ENCODE data around the gene METRN.
"Not testable (repeated sequence)": the region's sequence is repeated elsewhere in the genome, so short reads cannot be mapped to it uniquely, and the experiment has no call there.

The METRN gene

DNA sequence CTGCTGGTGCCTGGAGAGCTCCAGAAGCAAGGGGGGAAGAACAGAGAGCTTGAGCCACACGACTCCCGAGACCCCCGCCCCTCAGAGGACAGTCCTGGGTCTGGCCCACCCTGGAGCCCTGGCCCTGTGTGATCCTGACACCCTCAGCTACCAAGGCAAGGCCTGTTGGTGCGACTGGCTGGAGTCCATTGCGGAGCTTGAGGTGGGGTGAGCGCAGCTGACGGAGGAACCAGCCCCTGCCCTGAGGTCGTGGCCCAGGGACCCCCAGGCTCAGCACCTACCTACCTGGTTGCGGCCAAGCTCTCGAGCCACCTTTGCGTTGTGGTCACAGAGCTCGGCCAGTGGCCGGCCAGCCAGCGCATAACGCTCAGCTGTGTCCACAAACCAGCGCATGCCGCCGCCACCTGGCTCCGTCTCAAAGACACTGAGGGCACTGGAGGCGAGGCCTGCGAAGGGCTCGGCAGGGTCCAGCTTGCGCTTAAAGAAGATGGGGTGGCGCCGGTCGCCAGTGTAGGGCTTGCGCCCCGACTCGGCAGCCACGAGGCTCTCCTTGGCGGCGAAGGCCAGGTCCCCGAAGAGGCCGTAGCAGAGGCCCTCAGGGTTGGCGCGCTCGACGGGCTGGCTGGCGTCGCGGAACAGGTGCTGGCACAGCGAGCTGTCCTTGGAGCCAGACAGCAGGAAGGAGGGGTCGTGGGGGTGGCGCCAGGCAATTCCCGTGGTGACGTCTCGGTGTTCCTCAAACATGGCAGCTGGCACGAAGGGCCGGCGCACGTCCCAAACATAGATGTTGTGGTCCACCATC lies 28.3 kb upstream of the METRN start:
- no peak for TF ChIP-seq JUND (IDR thresholded peaks at IDR 0.05; ENCODE audit: low read depth)
- in situ Hi-C loops (cut with HindIII; ENCODE audit: low pct_unique_long_range_greater_than_20kb, low sequenced_read_pairs) = no loop called here
- DNase-seq (ENCODE audit: low read depth in 1 of 2, low spot score in 1 of 2) = no peak

DNA sequence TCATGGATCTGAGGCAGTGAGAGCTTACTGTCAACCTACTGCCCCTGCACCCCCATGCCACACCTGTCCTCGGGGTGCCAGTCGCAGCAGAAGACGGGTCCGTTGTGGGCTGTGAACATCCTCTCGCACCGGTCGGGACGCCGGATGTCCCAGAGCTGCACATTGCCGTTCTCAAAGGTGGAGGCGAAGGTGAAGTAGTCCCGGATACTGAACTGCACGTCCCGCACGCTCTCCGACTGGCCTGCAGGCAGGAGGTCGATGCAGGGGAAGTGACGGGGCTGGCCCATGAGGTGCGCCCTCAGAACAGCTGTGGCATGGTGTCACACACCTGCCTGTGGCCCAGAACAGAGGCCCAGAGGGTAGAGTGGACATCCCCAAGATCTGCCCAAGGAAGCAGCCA lies 27.4 kb upstream of the METRN start:
- DNase-seq (ENCODE audit: low read depth in 1 of 2, low spot score in 1 of 2) = no peak
- in situ Hi-C loops (cut with HindIII; ENCODE audit: low pct_unique_long_range_greater_than_20kb, low sequenced_read_pairs) = no loop called here
- TF ChIP-seq JUND (IDR thresholded peaks at IDR 0.05; ENCODE audit: low read depth) = no peak

DNA sequence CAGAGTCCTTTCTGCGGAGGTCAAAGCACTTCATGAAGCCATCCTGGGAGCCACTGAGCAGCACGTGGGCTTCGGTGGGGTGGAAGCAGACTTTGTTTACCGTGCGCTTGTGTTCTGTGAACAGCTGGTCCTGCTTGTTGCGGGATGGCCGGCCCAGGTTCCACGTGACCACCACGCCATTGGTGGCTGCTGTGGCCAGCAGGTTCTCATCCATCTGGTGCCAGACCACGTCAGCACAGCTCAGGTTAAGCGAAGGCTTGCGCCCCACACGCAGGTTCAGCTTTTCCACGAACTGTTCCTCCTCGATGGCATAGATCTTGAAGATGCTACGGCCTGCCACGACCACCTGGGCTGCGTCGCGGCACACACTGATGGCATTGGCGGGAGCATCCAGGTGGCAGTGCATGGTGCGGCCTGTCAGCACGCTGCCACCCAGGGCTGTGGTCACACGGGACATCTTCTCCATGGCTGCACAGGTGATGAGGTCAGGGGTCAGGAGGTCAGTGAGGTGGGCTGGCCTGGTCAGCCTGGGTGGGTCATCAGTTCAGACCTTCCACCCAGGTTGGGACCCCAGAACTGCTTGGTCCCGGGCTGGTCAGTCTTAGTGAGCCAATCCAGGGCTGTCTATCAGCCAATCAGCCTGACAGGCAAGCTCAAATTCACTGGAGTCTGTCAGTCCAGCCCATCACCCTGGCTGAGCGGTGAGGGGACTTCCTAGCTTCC lies 25.6 kb upstream of the METRN start:
- in situ Hi-C loops (cut with HindIII; ENCODE audit: low pct_unique_long_range_greater_than_20kb, low sequenced_read_pairs) = no loop called here

DNA sequence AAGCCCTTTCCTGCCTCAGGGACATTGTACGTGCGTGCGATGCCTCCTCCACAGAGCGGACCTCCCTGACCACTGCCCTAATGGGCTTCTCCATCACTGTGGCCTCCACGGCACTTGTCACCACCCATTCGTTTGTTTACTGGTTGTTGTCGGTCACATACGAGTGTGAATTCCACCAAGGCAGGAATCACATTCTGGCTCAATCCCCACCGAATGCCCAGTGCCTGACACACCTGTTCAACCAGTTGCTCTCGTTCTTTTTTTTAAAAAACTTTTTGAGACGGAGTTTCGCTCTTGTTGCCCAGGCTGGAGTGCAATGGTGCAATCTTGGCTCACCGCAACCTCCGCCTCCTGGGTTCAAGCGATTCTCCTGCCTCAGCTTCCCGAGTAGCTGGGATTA lies 23.7 kb upstream of the METRN start:
- DNase-seq (ENCODE audit: low read depth in 1 of 2, low spot score in 1 of 2) = peak in 1 of 2 experiments; percentile 58
- in situ Hi-C loops (cut with HindIII; ENCODE audit: low pct_unique_long_range_greater_than_20kb, low sequenced_read_pairs) = not testable (repeated sequence)

More for the DNA sequence above, 25.6 kb upstream of the METRN start:
- no peak for TF ChIP-seq JUND (IDR thresholded peaks at IDR 0.05; ENCODE audit: low read depth)
- DNase-seq (ENCODE audit: low read depth in 1 of 2, low spot score in 1 of 2) = no peak

DNA sequence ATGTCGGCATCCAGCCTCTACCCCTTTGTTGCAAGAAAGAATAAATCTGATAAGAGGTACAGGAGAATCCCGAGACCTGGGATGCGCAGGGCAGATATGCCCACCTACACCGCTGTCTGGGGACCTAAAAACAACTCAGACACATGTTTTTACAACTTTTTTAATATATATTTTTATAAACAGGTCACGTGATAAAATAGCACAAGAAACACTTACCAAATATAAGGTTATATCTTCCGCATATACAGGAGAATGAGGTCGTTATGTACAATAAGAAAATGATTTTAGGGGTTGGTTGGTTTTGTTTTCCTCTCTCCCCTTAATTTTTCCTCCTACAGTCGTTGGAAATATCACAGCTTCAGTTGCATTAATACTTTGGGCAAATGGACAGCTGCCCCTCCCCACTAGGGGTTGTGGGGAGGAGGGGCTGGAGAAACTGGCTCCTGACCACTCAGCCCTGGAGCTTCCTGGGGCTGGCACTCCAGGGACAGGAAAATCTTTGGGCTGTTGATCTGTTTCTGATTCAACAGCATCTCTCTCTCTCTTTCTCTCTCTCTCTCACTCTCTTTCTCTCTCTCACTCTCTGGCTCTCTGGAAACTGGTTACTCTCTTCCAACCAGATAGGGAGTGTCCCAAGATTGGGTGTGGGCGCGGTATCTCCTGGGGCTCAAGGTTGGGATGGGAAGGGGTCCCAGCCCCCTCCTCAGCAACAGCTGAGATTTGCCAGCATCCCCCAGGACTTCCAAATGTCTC lies 22.4 kb upstream of the METRN start:
- in situ Hi-C loops (cut with HindIII; ENCODE audit: low pct_unique_long_range_greater_than_20kb, low sequenced_read_pairs) = no loop called here
- DNase-seq (ENCODE audit: low read depth in 1 of 2, low spot score in 1 of 2) = no peak
- no peak for TF ChIP-seq JUND (IDR thresholded peaks at IDR 0.05; ENCODE audit: low read depth)

DNA sequence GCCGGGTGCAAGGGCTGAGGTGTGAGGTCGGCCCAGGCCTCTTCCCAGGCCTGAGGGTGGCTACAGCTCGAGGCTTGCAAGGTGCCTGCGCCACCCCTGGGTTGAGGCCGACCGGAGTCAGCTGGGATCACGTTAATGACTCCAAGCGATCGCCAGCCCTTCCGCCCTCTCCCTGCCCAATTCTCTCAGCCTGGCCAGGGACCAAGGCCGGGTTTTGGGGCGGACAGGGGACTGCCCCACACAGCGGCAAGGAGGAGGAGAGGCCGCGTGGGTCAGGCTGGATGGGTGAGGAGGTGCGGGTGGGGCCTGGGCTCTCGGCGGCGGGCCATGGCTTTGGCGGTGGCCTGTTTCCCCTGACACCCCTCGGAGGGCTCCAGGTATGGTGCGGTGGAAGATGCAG lies 21.6 kb upstream of the METRN start:
- in situ Hi-C loops (cut with HindIII; ENCODE audit: low pct_unique_long_range_greater_than_20kb, low sequenced_read_pairs) = no loop called here
- no peak for DNase-seq (ENCODE audit: low read depth in 1 of 2, low spot score in 1 of 2)
- no peak for TF ChIP-seq JUND (IDR thresholded peaks at IDR 0.05; ENCODE audit: low read depth)

DNA sequence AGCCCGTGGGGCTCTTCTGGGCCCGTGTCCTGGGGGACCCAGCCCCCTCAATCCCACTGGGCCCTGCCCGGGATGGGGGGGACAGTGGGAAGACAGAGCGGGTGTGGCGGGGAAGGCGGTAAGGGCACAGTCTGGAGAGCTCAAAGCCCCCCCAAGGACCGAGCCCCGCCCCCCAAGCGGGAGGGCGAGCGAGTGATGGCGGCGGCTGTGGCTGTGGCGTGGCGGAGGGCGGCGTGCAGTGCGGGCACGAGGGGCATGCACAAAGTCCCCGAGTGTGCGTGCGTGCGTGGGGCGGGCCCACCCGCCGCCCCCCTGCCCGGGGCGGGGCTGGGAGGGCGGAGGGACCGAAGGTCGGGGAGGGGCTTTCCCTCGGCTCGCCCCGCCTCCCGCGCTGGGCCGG lies 21.2 kb upstream of the METRN start:
- DNase-seq (ENCODE audit: low read depth in 1 of 2, low spot score in 1 of 2) = no peak
- in situ Hi-C loops (cut with HindIII; ENCODE audit: low pct_unique_long_range_greater_than_20kb, low sequenced_read_pairs) = no loop called here
- no peak for TF ChIP-seq JUND (IDR thresholded peaks at IDR 0.05; ENCODE audit: low read depth)

DNA sequence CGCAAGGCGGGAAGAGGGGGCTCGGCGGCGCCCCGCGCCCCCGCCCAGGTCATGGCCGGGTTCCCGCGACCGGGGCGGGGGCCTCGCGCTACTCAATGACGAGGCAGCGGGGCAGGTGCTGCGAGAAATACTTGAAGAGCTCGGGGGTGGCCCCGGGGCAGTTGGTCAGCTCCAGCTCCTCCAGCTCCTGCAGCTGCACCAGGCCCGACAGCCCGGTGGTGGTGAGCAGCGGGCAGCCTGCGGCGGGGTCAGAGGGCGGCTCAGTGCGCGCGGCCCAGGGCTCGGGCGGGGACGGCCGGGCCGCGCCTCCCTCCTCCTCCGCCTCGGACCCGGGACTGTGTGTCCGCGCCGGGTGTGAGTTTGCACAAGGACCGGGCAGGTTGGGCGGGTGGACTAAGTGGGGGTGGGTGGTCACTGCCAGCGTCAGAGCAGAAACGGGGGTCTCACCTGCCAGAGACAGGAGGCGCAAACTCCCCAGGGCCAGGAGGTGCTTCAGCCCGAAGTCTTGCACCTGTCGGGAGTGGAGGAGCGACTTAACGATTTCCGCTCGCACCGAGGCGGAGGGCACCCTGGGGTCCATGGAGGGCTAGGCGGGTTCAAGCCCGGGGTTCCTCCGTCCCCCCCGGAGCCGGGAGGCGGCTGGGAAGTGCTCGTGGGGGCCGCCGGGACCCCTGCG lies 20.6 kb upstream of the METRN start:
- DNase-seq (ENCODE audit: low read depth in 1 of 2, low spot score in 1 of 2) = no peak

DNA sequence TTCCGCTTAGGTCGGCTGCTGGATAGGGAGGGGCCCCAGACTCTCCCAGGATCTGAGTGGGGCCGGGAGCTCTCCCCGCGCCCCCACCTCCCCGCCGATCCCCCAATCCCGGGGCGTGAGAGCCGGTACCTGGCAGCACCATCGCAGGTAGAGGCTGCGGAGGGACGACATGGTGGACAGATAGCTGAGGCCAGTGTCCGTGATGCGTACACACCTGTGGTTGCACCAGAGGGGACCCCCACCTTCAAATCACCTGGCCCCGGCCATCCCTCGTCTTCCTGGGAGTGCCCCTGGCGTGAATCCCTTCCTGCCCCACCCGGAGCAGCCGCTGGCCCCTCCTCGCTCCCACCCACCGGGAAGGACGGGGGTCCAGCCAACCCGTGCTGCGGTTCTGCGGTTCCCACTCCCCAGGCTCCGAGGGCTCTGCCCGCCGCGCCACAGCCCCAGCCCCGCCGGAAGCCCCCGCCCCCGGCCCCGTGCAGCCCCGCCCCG lies 20.0 kb upstream of the METRN start:
- in situ Hi-C loops (cut with HindIII; ENCODE audit: low pct_unique_long_range_greater_than_20kb, low sequenced_read_pairs) = no loop called here
- TF ChIP-seq JUND (IDR thresholded peaks at IDR 0.05; ENCODE audit: low read depth) = no peak
- no peak for DNase-seq (ENCODE audit: low read depth in 1 of 2, low spot score in 1 of 2)

More for the DNA sequence above, 20.6 kb upstream of the METRN start:
- in situ Hi-C loops (cut with HindIII; ENCODE audit: low pct_unique_long_range_greater_than_20kb, low sequenced_read_pairs) = no loop called here
- TF ChIP-seq JUND (IDR thresholded peaks at IDR 0.05; ENCODE audit: low read depth) = no peak

DNA sequence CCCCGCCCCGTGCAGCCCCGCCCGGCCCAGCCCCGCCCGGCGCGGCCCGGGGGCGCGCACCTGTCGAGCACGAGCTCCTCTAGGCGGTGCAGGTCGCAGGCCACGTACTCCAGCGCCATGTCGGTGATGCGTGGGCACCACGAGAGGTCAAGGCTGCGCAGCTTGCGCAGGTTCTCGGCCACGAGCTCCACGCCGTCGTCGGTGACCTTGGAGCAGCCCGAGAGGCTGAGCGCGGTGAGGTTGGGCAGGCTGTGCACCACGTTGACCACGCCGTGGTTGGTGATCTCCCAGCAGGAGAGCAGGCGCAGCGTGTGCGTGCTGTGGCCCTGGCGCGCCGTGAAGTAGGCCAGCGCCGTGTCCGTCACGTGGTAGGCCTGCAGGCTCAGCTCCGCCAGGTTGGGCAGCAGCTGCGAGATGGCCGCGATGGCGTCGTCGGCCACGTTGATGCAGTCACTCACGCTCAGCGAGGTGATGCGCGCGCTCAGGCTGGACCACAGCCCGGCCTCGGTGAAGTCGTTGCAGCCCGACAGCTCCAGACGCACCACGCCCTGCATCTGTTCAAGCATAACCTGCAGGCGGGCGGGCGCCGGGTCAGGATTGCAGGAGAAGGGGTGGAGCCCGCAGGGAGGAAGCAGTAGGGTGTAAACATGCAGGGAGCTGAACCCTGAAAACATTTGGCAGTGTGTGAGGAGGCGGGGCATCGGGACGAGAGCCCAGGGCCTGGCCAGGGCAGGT lies 19.4 kb upstream of the METRN start:
- DNase-seq (ENCODE audit: low read depth in 1 of 2, low spot score in 1 of 2) = no peak
- in situ Hi-C loops (cut with HindIII; ENCODE audit: low pct_unique_long_range_greater_than_20kb, low sequenced_read_pairs) = no loop called here
- TF ChIP-seq JUND (IDR thresholded peaks at IDR 0.05; ENCODE audit: low read depth) = no peak

DNA sequence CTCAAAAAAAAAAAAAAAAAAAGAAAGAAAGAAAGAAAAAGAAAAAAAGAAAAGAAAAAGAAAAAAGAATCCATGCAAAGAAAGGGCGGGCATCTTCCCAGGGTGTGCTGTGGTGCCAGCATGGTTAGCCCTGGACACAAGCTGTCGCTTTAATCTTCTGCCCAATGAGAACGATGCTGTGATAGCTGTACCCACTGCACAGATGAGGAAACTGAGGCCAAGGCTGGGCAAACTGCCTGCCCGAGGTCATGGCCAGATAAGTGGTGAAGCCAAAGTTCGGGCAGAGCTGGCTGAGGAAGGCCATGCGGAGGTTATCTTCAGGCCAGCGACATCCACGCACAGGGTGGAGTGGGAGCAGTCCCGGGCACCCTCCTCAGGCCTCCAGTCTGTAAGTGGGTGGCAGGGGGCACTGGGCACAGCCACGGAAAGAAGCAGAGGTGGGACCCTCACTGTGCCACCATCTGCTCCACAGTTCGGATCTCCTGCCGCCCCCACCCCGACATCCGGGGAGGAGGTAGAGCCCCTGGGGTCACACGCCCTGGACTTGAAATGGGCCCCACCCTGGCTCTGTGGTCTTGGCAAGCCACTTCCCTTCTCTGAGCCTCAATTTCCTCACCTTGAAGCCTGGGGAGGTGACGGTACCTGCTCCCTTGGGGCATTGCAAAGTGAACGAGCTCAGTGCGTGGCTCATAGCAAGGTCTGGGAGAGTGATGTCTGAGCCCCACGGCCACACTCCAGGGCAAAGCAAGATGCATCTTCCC lies 15.8 kb upstream of the METRN start:
- no peak for TF ChIP-seq JUND (IDR thresholded peaks at IDR 0.05; ENCODE audit: low read depth)
- in situ Hi-C loops (cut with HindIII; ENCODE audit: low pct_unique_long_range_greater_than_20kb, low sequenced_read_pairs) = no loop called here

More for the DNA sequence above, 15.8 kb upstream of the METRN start:
- no peak for DNase-seq (ENCODE audit: low read depth in 1 of 2, low spot score in 1 of 2)
